Testis (tissue), 3 donors: ENCODE data around the gene SPATS2L. TPM values are rescaled to one million over a fixed set of nuclear protein-coding genes. Genes with fewer than 3 reads are reported as not detected.

Source experiments
- DNase-seq: peaks from one replicate; pipeline ENCODE4 v3.0.0-alpha.2; 2019
- H3K27ac ChIP-seq, 2 donors: fragments of 200-600 bp; sonication (generic); one replicate each; pipeline ENCODE4 v1.5.1; 2019
- H3K27me3 ChIP-seq: fragments of 200-600 bp; sonication (generic); one replicate; pipeline ENCODE4 v1.5.1; 2019
- H3K36me3 ChIP-seq: fragments of 200-600 bp; sonication (generic); one replicate; pipeline ENCODE4 v1.5.1; 2017; ENCODE audit warnings: low read depth; ENCODE audit errors: missing control alignments
- H3K4me1 ChIP-seq: fragments of 200-600 bp; sonication (generic); one replicate; pipeline ENCODE4 v1.5.1; 2019
- H3K4me3 ChIP-seq, 2 donors: fragments of 200-600 bp; sonication (generic); one replicate each; pipeline ENCODE4 v1.5.1; 2017 to 2019
- H3K9me3 ChIP-seq: fragments of 200-600 bp; sonication (generic); one replicate; pipeline ENCODE4 v1.5.1; 2017
- POLR2A ChIP-seq: fragments of 450-650 bp; IDR thresholded peaks from one replicate; pipeline ENCODE4 v1.6.1; 2017; ENCODE audit warnings: antibody characterized with exemption, mild to moderate bottlenecking, moderate library complexity
- WGBS, 2 donors: methylation state at CpG; one replicate each; pipeline ENCODE4 v1.1.5; 2018; 5-methylcytosine and 5-hydroxymethylcytosine counted together
- intact Hi-C: fragments of 100-400 bp; cut with DNase I; formaldehyde crosslinking; loops from one replicate; pipeline ENCODE4 v1.15.1; 2023; ENCODE audit warnings: low total_unique reads
- polyA plus RNA-seq: library from polyadenylated mRNA; stranded (reverse); fragments of 350-450 nt; fragmentation: Illumina TruSeq; extraction: RNeasy Lipid Tissue Mini Kit (QIAGEN cat#74804); gene quantifications from one replicate; pipeline ENCODE4 v1.2.3, GENCODE V29; 2014; ENCODE audit warnings: low read depth, low replicate concordance; ENCODE audit not compliant: insufficient read depth
- total RNA-seq, 2 donors: library from RNA; depleted of rRNA; stranded (reverse); fragments of >200 nt; gene quantifications; one replicate each; pipeline ENCODE4 v1.2.3, GENCODE V29; 2016
- TF ChIP-seq, protein P1 (sequence below), 3 experiments: fragments of 450-650 bp in 2 of 3; fragments of 200-600 bp in 1 of 3; sonication (generic) in 1 of 3; IDR thresholded peaks; one replicate each; pipeline ENCODE4 v1.5.1; 2016 to 2019; ENCODE audit warnings: antibody characterized with exemption in 3 of 3, mild to moderate bottlenecking in 2 of 3, moderate library complexity in 1 of 3

SPATS2L gene
- total and polyA plus RNA-seq, 3 donors from 2014 or later, result 49.7 to 67.6 (median 52.9) TPM

DNA sequence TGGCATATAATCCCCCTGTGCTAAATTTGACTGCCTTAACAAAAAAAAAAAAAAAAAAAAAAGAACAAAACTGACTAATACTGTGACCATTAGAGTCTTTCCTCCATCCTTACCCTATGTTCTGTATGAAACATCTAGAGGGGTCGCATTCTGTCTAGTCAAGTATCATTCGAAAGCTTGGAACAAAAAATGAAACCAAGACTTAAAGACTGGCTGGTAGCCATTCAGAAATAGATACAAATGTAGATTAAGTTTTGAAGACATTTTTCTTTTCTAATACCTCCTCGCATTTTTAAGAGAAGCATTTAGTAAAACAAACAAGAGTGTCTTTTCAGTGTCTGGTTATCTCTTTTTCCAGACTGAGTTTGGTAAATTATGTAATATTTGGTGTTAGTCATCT, 66.7 kb downstream of the SPATS2L start:
- TF ChIP-seq, protein P1, sequence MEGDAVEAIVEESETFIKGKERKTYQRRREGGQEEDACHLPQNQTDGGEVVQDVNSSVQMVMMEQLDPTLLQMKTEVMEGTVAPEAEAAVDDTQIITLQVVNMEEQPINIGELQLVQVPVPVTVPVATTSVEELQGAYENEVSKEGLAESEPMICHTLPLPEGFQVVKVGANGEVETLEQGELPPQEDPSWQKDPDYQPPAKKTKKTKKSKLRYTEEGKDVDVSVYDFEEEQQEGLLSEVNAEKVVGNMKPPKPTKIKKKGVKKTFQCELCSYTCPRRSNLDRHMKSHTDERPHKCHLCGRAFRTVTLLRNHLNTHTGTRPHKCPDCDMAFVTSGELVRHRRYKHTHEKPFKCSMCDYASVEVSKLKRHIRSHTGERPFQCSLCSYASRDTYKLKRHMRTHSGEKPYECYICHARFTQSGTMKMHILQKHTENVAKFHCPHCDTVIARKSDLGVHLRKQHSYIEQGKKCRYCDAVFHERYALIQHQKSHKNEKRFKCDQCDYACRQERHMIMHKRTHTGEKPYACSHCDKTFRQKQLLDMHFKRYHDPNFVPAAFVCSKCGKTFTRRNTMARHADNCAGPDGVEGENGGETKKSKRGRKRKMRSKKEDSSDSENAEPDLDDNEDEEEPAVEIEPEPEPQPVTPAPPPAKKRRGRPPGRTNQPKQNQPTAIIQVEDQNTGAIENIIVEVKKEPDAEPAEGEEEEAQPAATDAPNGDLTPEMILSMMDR (IDR thresholded peaks at IDR 0.05), result no peak
- TF ChIP-seq POLR2A, result no peak
- no peaks in the 10 kb centered on the region for H3K36me3 ChIP-seq
- DNase-seq, result no peak
- no peaks in the 10 kb centered on the region for H3K9me3 ChIP-seq
- no peaks in the 10 kb centered on the region for H3K27me3 ChIP-seq
- intact Hi-C loops, result no loop called here
- H3K27ac ChIP-seq, result no peak overlapping the region
- WGBS, 2 donors, result 65 to 70% methylated on average over 3 of the region's 3 CpGs
- peaks cover 10% of the 10 kb centered on the region for H3K4me1 ChIP-seq
- H3K4me3 ChIP-seq, result no peak overlapping the region

DNA sequence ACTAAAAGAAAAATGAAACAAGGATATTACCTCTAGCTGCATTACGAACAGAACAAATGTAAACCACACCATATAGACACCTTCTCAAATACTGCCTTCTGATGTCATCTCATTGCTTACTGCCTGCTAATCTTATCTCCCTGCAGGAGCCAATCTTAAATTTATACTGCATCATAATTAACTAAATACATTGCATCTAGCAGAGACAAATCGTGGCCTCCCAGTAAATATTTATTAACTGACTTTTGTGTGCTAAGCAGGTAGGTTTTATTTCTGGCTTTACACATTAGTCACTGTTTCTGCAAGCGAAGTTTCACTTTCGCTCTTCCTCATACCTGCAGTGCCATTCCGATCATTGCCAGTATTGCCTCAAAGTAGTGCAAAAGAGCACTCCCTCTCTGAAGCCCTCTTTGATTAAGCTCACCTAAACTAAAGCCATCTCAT, 67.5 kb downstream of the SPATS2L start:
- Histone ChIP-seq H3K36me3 (no peaks in the 10 kb centered on the region), H3K9me3 (no peaks in the 10 kb centered on the region), H3K4me1 (peaks cover 13% of the 10 kb centered on the region), H3K4me3 (no peak overlapping the region), H3K27me3 (no peaks in the 10 kb centered on the region), H3K27ac (no peak overlapping the region)
- TF ChIP-seq, protein P1 (IDR thresholded peaks at IDR 0.05), result no peak
- no peak for TF ChIP-seq POLR2A
- 65 to 85% methylated on average over 5 of the region's 5 CpGs for WGBS, 2 donors
- no peak for DNase-seq
- intact Hi-C loops, result no loop called here

DNA sequence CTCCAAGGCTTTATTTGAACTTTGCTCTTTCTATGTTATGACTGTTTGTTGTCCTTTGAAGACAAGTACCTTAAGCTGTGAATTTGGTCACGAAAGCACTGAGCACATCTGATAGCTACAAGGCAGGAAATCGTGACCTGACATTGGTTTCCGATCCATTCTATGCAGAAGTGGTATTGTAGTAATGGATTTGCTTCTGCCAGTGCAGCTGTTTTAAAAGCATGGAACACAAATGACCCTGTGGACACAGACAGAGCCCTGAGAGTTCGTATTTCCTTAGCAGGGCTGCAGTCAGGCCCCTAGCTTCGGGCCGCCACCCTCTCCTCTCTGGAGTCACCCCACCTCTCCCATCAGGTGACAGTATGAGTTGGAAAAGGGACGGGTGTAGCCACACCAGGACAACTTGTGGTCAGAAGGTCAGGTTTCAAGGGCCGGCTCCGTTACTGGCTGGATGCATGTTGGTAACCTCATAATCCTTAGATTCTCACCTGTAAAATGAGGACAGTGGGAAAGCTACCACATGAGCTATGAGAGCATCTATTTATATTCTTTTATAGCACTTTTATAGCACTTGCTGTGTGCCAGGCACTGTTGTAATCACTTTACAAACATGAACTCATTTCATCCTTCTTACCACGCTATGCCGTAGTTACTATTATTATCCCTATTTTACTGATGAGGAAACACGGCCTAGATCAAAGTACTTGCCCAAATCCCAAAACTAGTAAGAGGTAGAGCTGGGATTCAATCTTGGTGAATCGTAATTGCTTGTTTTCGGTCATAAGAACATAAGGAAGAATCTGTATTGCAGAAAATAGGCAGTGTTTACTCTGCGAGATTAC, 70.2 kb downstream of the SPATS2L start:
- TF ChIP-seq POLR2A, result no peak
- TF ChIP-seq, protein P1 (IDR thresholded peaks at IDR 0.05), result no peak
- WGBS, 2 donors, result 79% methylated on average over 15 of the region's 15 CpGs
- no peaks in the 10 kb centered on the region for H3K9me3 ChIP-seq
- peaks cover 21% of the 10 kb centered on the region for H3K4me1 ChIP-seq
- no peaks in the 10 kb centered on the region for H3K27me3 ChIP-seq
- no peak overlapping the region for H3K4me3 ChIP-seq
- DNase-seq, result no peak
- no peak overlapping the region for H3K27ac ChIP-seq
- intact Hi-C loops, result no loop called here
- no peaks in the 10 kb centered on the region for H3K36me3 ChIP-seq

DNA sequence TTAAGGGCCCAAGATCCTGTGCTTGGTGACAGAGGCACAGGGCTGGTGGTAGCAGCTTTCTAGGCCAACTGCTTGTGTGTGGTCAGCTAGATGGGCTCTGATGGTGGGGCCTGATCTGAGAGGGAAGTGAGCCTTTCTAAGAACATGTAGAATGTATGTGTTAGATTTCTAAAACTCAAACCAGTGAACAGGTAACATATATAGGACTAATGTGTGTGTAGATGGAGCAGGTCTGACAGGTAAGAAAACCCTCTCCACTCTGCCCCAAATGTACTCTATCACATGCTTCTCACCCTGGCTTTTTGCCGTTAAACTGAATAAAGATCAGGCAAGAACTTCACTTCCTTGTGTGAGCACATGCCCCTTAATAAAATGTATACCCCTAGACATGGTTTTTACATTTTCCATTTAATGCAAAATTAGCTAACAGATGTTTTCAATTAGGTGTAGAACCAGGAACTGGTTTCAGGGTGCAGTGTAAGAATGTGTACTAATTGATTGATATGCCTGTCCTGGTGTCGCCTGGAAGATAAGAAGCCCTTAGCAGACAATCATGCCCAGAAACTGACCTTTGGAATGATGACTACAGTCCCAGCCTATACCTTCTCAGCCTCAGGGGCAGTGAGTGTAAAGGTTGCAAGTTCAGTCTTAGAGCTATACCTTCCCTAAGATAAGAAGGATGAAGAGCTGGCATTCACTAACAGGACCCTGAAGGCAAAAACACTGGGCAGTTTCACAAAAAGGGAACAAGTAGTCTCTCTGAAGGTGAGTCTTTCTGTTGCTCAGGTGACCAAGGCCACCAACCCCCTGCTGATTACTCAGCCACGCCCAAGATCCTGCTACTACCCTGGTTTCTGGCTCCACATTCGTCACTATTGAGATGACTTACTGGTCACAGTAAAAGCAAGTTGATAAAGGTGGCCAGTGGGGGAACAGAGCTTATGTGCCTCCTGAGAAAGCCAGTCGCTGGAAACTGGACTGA, 71.2 kb downstream of the SPATS2L start:
- H3K36me3 ChIP-seq, result no peaks in the 10 kb centered on the region
- 67 to 74% methylated on average over 5 of the region's 5 CpGs for WGBS, 2 donors
- peak overlapping the region; percentile 49 to 78 for H3K27ac ChIP-seq
- no peak overlapping the region for H3K4me3 ChIP-seq
- no peak for DNase-seq
- no peaks in the 10 kb centered on the region for H3K27me3 ChIP-seq
- no peaks in the 10 kb centered on the region for H3K9me3 ChIP-seq
- TF ChIP-seq, protein P1 (IDR thresholded peaks at IDR 0.05), result no peak
- TF ChIP-seq POLR2A, result no peak
- peaks cover 21% of the 10 kb centered on the region for H3K4me1 ChIP-seq
- intact Hi-C loops, result no loop called here
